AG10803 (cell line): ENCODE measurements around the gene HOXD9.
A peak's percentile ranks its signal among the peaks of the same experiment; 100 is the strongest.

Experiments
- DNase-seq: peaks from one replicate; pipeline ENCODE4 v3.0.0; 2010; ENCODE audit warnings: low read depth
- H3K4me3 ChIP-seq: 2 replicates; pipeline ENCODE4 v1.5.1; 2011; ENCODE audit warnings: mild to moderate bottlenecking, low read length, control low read depth
- CTCF ChIP-seq: conservative IDR thresholded peaks from 2 replicates; pipeline ENCODE4 v1.5.1; 2011; ENCODE audit warnings: mild to moderate bottlenecking, low read length, control low read depth, inconsistent platforms

The HOXD9 gene

GRCh38 chr2:176110415-176111308 lies 11.9 kb upstream of the HOXD9 start:
- no peak for TF ChIP-seq CTCF
- DNase-seq = no peak
- H3K4me3 ChIP-seq = no peak overlapping the region

GRCh38 chr2:176111309-176111663 lies 11.2 kb upstream of the HOXD9 start:
- TF ChIP-seq CTCF = peak; percentile 83
- H3K4me3 ChIP-seq = no peak overlapping the region
- peak; percentile 52 for DNase-seq

GRCh38 chr2:176111846-176112374 lies 10.6 kb upstream of the HOXD9 start:
- no peak for DNase-seq
- no peak for TF ChIP-seq CTCF
- H3K4me3 ChIP-seq = no peak overlapping the region

GRCh38 chr2:176112375-176113302 lies 9.9 kb upstream of the HOXD9 start:
- no peak for TF ChIP-seq CTCF
- H3K4me3 ChIP-seq = no peak overlapping the region
- DNase-seq = no peak

GRCh38 chr2:176114120-176114929 lies 8.2 kb upstream of the HOXD9 start:
- TF ChIP-seq CTCF = no peak
- no peak for DNase-seq
- no peak overlapping the region for H3K4me3 ChIP-seq

GRCh38 chr2:176114930-176115625 lies 7.4 kb upstream of the HOXD9 start:
- no peak for DNase-seq
- no peak overlapping the region for H3K4me3 ChIP-seq
- TF ChIP-seq CTCF = no peak
